ENCODE results near the gene RBBP7. TPM values are rescaled to one million over a fixed set of nuclear protein-coding genes. Genes with fewer than 3 reads are reported as not detected.

The RBBP7 gene
- total RNA-seq, 1 donor from 2014 or later, result 164 TPM

GRCh38 chrX:16797841-16798240 lies 72.3 kb downstream of the RBBP7 start:
- peaks cover 24% of the 10 kb centered on the region for H3K36me3 Mint-ChIP-seq (ENCODE audit: low read depth)
- DNase-seq (ENCODE audit: low spot score), result no peak
- intact Hi-C loops (cut with micrococcal nuclease), result no loop called here
- H3K27ac Mint-ChIP-seq, result no peak overlapping the region
- H3K4me1 Mint-ChIP-seq (ENCODE audit: low read depth), result no peaks in the 10 kb centered on the region
- H3K9me3 Mint-ChIP-seq, result no peaks in the 10 kb centered on the region
- no peaks in the 10 kb centered on the region for H3K27me3 Mint-ChIP-seq (ENCODE audit: low read depth)
- no peak overlapping the region for H3K4me3 Mint-ChIP-seq (ENCODE audit: low read depth)

DNA sequence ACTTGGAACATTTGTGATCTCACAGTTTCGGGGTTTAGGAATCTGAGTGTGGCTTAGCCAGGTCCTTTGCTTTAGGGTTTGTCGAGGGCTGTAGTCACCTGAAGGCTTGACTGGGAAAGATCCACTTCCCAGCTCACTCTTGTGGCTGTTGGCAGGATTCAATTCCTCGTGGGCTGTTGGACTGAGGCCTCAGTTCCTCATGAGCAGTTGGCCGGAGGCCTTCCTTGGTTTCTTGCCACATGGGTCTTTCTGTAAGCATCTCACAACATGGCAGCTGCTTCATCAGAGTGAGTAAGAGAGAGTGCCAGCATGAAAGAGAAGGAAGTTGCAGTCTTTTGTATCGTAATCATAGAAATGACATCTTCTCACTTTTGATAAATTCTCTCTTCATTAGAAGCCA lies 72.8 kb downstream of the RBBP7 start:
- Mint-ChIP-seq H3K4me3 (ENCODE audit: low read depth) (no peak overlapping the region), H3K9me3 (no peaks in the 10 kb centered on the region), H3K4me1 (ENCODE audit: low read depth) (no peaks in the 10 kb centered on the region), H3K27ac (no peak overlapping the region), H3K36me3 (ENCODE audit: low read depth) (peaks cover 21% of the 10 kb centered on the region), H3K27me3 (ENCODE audit: low read depth) (no peaks in the 10 kb centered on the region)
- no peak for DNase-seq (ENCODE audit: low spot score)
- intact Hi-C loops (cut with micrococcal nuclease), result no loop called here

DNA sequence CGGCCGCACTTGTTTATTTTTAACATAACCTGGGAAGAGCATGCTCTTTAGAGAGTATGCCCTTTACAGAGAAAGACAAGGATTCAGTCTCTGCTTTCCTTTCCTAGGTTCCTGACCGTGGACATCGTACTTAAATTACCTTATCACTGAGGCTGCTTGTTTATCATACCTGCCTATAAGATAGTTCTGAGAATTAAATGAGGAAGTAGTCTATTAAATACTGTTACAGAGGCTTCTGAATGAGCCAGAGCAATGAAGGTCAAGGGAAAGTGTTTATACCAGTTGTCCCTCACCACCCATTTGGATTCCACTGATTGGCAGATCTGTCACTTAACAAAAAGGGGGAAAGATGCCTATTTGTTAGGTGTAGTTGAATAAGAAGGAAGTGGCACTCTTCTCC lies 73.9 kb downstream of the RBBP7 start:
- intact Hi-C loops (cut with micrococcal nuclease), result no loop called here
- no peak overlapping the region for H3K27ac Mint-ChIP-seq
- DNase-seq (ENCODE audit: low spot score), result no peak

More for the DNA sequence above, 73.9 kb downstream of the RBBP7 start:
- no peaks in the 10 kb centered on the region for H3K9me3 Mint-ChIP-seq
- H3K4me1 Mint-ChIP-seq (ENCODE audit: low read depth), result no peaks in the 10 kb centered on the region
- no peak overlapping the region for H3K4me3 Mint-ChIP-seq (ENCODE audit: low read depth)
- peaks cover 23% of the 10 kb centered on the region for H3K36me3 Mint-ChIP-seq (ENCODE audit: low read depth)
- no peaks in the 10 kb centered on the region for H3K27me3 Mint-ChIP-seq (ENCODE audit: low read depth)

Other genes starting within 250 kb of the RBBP7 start
- not detected in 2 replicates for gene S100G, start 220.2 kb downstream of the RBBP7 start, total RNA-seq
- 7.7 and 9.3 TPM in 2 replicates for gene CTPS2, start 157.7 kb downstream of the RBBP7 start, total RNA-seq
- gene SYAP1, start 150.8 kb downstream of the RBBP7 start, total RNA-seq, result 21.3 and 22.6 TPM in 2 replicates
- gene TXLNG, start 83.9 kb downstream of the RBBP7 start, total RNA-seq, result 19.9 and 21.4 TPM in 2 replicates
- 0.02 TPM in 1 of 2 replicates, not detected in the other for gene REPS2, start 76.3 kb upstream of the RBBP7 start, total RNA-seq